Lung (tissue), 12 donors: ENCODE results near the gene BATF2. TPM values are rescaled to one million over a fixed set of nuclear protein-coding genes. Genes with fewer than 3 reads are reported as not detected.

Experiments used
- ATAC-seq: fragments of 200-7000 bp; cut with Tn5 transposase; one replicate; pipeline ENCODE4 v1.9.1; 2020; ENCODE audit warnings: moderate number of reproducible peaks; ENCODE audit not compliant: insufficient read depth, low FRiP score
- DNase-seq, 3 donors: peaks; one replicate each; pipeline ENCODE4 v3.0.0-alpha.2; 2013 to 2017
- H3K27ac ChIP-seq, 2 donors: one replicate each; pipeline ENCODE4 v1.5.1; 2013; ENCODE audit warnings: mild to moderate bottlenecking in 2 of 2, moderate library complexity in 2 of 2, control low read depth in 1 of 2, inconsistent platforms in 1 of 2, low read depth in 1 of 2, low read length in 1 of 2
- H3K27me3 ChIP-seq, 3 donors: one replicate each; pipeline ENCODE4 v1.5.1; 2013; ENCODE audit warnings: low read length in 2 of 3; ENCODE audit not compliant: control insufficient read depth in 3 of 3, insufficient read depth in 3 of 3
- H3K36me3 ChIP-seq, 4 donors: one replicate each; pipeline ENCODE4 v1.5.1; 2013; ENCODE audit warnings: low read length in 4 of 4, mild to moderate bottlenecking in 1 of 4, moderate library complexity in 1 of 4; ENCODE audit not compliant: control insufficient read depth in 4 of 4, insufficient read depth in 4 of 4
- H3K4me1 ChIP-seq, 5 donors: one replicate each; pipeline ENCODE4 v1.5.1; 2013; ENCODE audit warnings: low read length in 5 of 5, mild to moderate bottlenecking in 2 of 5, moderate library complexity in 1 of 5; ENCODE audit not compliant: control insufficient read depth in 5 of 5, insufficient read depth in 5 of 5
- H3K4me3 ChIP-seq: one replicate; pipeline ENCODE4 v1.5.1; 2013; ENCODE audit warnings: mild to moderate bottlenecking, control low read depth, moderate library complexity
- H3K9ac ChIP-seq, 2 donors: one replicate each; pipeline ENCODE4 v1.5.1; 2013; ENCODE audit warnings: low read length in 2 of 2, control low read depth in 1 of 2; ENCODE audit not compliant: insufficient read depth in 1 of 2
- H3K9me3 ChIP-seq, 4 donors: one replicate each; pipeline ENCODE4 v1.5.1; 2013; ENCODE audit warnings: low read length in 3 of 4, mild to moderate bottlenecking in 1 of 4, moderate library complexity in 1 of 4; ENCODE audit not compliant: control insufficient read depth in 4 of 4, insufficient read depth in 3 of 4
- WGBS, 2 donors: extraction: QIAGEN DNeasy Blood & Tissue Kit; methylation state at CpG; one replicate each; pipeline ENCODE4 v1.1.7; 2013; 5-methylcytosine and 5-hydroxymethylcytosine counted together
- polyA plus RNA-seq, 2 donors: library from polyadenylated mRNA; stranded (reverse); fragments of 200-250 nt; gene quantifications; one replicate each; pipeline ENCODE4 v1.2.1, GENCODE V29; 2013
- total RNA-seq, 2 donors: library from RNA; depleted of rRNA in 1 of 2; stranded (reverse); fragments of >200 nt in 1 of 2; gene quantifications; one replicate each; pipeline ENCODE4 v1.2.1, GENCODE V29; 2014 to 2021
- TF ChIP-seq, protein P1 (sequence below): IDR thresholded peaks from 2 replicates; pipeline ENCODE4 v1.5.1; 2012; ENCODE audit warnings: mild to moderate bottlenecking; ENCODE audit errors: control extremely low read depth, extremely low read depth
- donor health status: control.
- donor health status: control.
- donor health status: Bipolar disorder and iron deficiency.
- donor health status: healthy.
- donor health status: DM: yes; HTN: yes; CAD: no.

BATF2 gene
- total and polyA plus RNA-seq, 4 donors, result 2.9 to 7.4 (median 5.0) TPM

DNA sequence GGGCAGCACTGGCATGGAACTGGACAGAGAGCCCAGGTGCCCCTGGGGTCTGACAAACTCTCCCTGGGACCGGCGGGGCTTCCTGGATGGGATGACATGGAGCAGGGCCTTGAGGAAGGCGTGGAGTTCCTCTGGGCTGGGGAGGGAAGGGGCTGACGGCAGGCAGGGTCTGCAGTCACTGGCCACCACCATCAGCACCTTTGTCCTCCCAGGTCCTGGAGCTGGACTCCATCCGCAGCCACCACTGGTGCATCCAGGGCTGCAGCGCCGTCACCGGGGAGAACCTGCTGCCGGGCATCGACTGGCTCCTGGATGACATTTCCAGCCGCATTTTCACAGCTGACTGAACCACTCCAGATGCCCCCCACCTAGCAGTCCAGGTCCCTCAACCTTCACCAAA is 24.7 kb upstream of the BATF2 start:
- peaks cover 0 to 5% (median 0%) of the 10 kb centered on the region in 5 donors for H3K4me1 ChIP-seq
- ATAC-seq (no peak), DNase-seq (no peak)
- H3K27ac ChIP-seq, result no peak overlapping the region
- no peak overlapping the region for H3K4me3 ChIP-seq
- 94 to 95% methylated on average over 10 to 11 of the region's 11 CpGs for WGBS, 2 donors
- H3K36me3 ChIP-seq, result peaks cover 0 to 22% (median 14%) of the 10 kb centered on the region in 4 donors
- no peak overlapping the region for H3K9ac ChIP-seq
- peaks cover 0 to 2% (median 0%) of the 10 kb centered on the region in 4 donors for H3K9me3 ChIP-seq
- H3K27me3 ChIP-seq, result no peaks in the 10 kb centered on the region
- TF ChIP-seq, protein P1, sequence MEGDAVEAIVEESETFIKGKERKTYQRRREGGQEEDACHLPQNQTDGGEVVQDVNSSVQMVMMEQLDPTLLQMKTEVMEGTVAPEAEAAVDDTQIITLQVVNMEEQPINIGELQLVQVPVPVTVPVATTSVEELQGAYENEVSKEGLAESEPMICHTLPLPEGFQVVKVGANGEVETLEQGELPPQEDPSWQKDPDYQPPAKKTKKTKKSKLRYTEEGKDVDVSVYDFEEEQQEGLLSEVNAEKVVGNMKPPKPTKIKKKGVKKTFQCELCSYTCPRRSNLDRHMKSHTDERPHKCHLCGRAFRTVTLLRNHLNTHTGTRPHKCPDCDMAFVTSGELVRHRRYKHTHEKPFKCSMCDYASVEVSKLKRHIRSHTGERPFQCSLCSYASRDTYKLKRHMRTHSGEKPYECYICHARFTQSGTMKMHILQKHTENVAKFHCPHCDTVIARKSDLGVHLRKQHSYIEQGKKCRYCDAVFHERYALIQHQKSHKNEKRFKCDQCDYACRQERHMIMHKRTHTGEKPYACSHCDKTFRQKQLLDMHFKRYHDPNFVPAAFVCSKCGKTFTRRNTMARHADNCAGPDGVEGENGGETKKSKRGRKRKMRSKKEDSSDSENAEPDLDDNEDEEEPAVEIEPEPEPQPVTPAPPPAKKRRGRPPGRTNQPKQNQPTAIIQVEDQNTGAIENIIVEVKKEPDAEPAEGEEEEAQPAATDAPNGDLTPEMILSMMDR, result no peak

DNA sequence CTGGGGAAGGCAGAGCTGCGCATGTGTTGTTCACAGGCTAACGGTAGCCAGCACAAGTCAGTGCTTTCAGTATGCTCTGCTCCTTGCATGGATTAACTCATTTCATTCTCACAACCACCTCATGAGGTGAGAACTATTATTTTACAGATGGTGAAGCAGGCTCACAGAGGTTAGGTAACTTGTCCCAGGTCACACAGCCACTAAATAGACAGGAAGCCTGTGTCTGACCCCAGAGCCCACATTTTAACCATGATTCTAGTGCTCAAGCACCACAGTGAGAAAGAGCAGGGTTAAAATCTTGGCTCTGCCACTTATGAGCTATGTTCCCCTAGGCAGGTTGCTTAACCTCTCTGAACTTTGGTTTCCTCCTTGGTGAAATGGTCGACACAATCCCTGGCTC is 24.2 kb upstream of the BATF2 start:
- ATAC-seq (no peak), DNase-seq (no peak)
- WGBS, 2 donors, result 69 to 79% methylated on average over 3 of the region's 3 CpGs
- Histone ChIP-seq H3K9me3 (peaks cover 0 to 2% (median 0%) of the 10 kb centered on the region in 4 donors), H3K27me3 (no peaks in the 10 kb centered on the region), H3K27ac (no peak overlapping the region), H3K9ac (no peak overlapping the region), H3K4me1 (peaks cover 0 to 8% (median 0%) of the 10 kb centered on the region in 5 donors), H3K36me3 (peaks cover 0 to 22% (median 14%) of the 10 kb centered on the region in 4 donors), H3K4me3 (no peak overlapping the region)
- TF ChIP-seq, protein P1, result no peak

DNA sequence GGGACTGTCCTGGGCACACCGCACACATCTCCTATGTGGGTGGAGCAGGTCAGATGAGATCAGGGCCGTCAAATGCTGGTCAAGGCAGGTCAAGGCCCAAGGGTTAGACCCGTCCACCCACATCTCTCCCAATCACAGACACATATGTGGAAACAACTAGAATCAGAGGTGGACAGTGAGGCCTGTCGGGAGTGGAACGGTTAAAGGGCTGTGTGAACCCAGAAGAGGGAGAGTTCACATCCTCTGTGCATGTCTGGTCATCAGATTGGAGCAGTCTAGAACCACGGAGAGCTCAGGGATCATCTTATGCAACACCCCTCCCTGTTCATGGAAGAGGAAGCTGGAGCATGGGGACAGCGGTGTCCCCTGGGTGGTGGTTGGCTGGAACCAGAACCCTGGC is 23.1 kb upstream of the BATF2 start:
- Histone ChIP-seq H3K36me3 (peaks cover 0 to 22% (median 14%) of the 10 kb centered on the region in 4 donors), H3K27ac (no peak overlapping the region), H3K27me3 (no peaks in the 10 kb centered on the region), H3K9me3 (peaks cover 0 to 2% (median 0%) of the 10 kb centered on the region in 4 donors), H3K4me3 (no peak overlapping the region), H3K4me1 (peaks cover 0 to 13% (median under 1%) of the 10 kb centered on the region in 5 donors), H3K9ac (no peak overlapping the region)
- ATAC-seq, result no peak
- 69 to 85% methylated on average over 7 of the region's 7 CpGs for WGBS, 2 donors
- TF ChIP-seq, protein P1, result no peak
- no peak for DNase-seq

DNA sequence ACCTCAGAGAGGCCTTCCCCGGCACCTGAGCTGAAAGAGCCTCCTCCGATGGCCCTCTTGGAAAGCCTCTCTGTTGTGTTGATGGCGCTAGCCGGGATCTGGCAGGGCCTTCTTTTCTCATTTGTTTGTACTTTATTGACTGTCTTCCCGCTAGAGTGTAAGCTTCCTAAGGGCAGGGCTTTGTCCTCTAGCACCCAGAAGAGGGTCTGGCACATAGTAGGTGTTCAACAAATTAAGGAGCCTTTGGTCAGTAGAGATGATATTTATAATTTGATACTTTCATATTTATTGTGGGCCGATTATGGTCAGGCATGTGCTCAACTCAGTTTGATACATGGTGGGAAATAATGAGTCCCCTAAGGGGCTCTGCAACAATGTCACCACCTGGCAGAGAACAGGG is 21.2 kb upstream of the BATF2 start:
- DNase-seq (no peak), ATAC-seq (no peak)
- Histone ChIP-seq H3K4me3 (no peak overlapping the region), H3K27me3 (no peaks in the 10 kb centered on the region), H3K36me3 (peaks cover 0 to 22% (median 14%) of the 10 kb centered on the region in 4 donors), H3K4me1 (peaks cover 0 to 15% (median 4%) of the 10 kb centered on the region in 5 donors), H3K9me3 (peaks cover 0 to 2% (median 0%) of the 10 kb centered on the region in 4 donors), H3K9ac (no peak overlapping the region), H3K27ac (no peak overlapping the region)
- TF ChIP-seq, protein P1, result no peak
- 97 to 99% methylated on average over 6 of the region's 6 CpGs for WGBS, 2 donors
